HG03378 (cell line): ENCODE data around the gene F13B.
A peak's percentile ranks its signal among the peaks of the same experiment; 100 is the strongest.
"Not testable (repeated sequence)": the region's sequence is repeated elsewhere in the genome, so short reads cannot be mapped to it uniquely, and the experiment has no call there.

Source experiments
- ATAC-seq: cut with Tn5 transposase; IDR thresholded peaks from one replicate; pipeline ENCODE4 v1.9.1; 2021; ENCODE audit warnings: mild to moderate bottlenecking, moderate library complexity; ENCODE audit not compliant: unreplicated experiment

F13B gene

GRCh38 chr1:197042676-197043341, 24.3 kb downstream of the F13B start:
- no peak for ATAC-seq

- ATAC-seq = peak; percentile 71
These were observed 25.3 kb downstream of the F13B start for GRCh38 chr1:197041486-197042353.

GRCh38 chr1:197036861-197037260, 30.2 kb downstream of the F13B start:
- ATAC-seq = no peak

- ATAC-seq = not testable (repeated sequence)
These were observed 32.3 kb downstream of the F13B start for GRCh38 chr1:197034631-197035339.

GRCh38 chr1:197029749-197030148, 37.3 kb downstream of the F13B start:
- ATAC-seq = no peak

- ATAC-seq = no peak
These were observed 39.7 kb downstream of the F13B start for GRCh38 chr1:197027359-197027758.

- no peak for ATAC-seq
These were observed 42.6 kb downstream of the F13B start for GRCh38 chr1:197024460-197024859.

- no peak for ATAC-seq
These were observed 45.3 kb downstream of the F13B start for GRCh38 chr1:197021716-197022115.

GRCh38 chr1:197017558-197018146, 49.4 kb downstream of the F13B start:
- no peak for ATAC-seq

GRCh38 chr1:197016751-197017150, 50.3 kb downstream of the F13B start:
- ATAC-seq = no peak

GRCh38 chr1:197013234-197013633, 53.8 kb downstream of the F13B start:
- no peak for ATAC-seq

GRCh38 chr1:197011614-197012013, 55.4 kb downstream of the F13B start:
- ATAC-seq = no peak

- no peak for ATAC-seq
These were observed 58.2 kb downstream of the F13B start for GRCh38 chr1:197008861-197009260.

GRCh38 chr1:197003132-197003531, 63.9 kb downstream of the F13B start:
- ATAC-seq = no peak

GRCh38 chr1:197001828-197002227, 65.2 kb downstream of the F13B start:
- no peak for ATAC-seq

- peak; percentile 66 for ATAC-seq
These were observed 69.6 kb downstream of the F13B start for GRCh38 chr1:196997423-196997822.

GRCh38 chr1:196993916-196994315, 73.1 kb downstream of the F13B start:
- ATAC-seq = no peak

- ATAC-seq = not testable (repeated sequence)
These were observed 75.0 kb downstream of the F13B start for GRCh38 chr1:196991919-196992651.
